Stimulated activated CD4-positive, alpha-beta T cell treated with anti-CD3 and anti-CD28 coated beads, TNF-alpha, amount 100 ng/mL, for 4 hours (primary cell): ENCODE results near the gene ELOF1.
"Not testable (repeated sequence)": the region's sequence is repeated elsewhere in the genome, so short reads cannot be mapped to it uniquely, and the experiment has no call there.

ENCODE experiments used
- DNase-seq, 3 experiments: peaks; one replicate each; pipeline ENCODE4 v3.0.0-alpha.2; 2020; ENCODE audit warnings: low read depth in 3 of 3

ELOF1 gene

GRCh38 chr19:11570039-11570462, 11.0 kb upstream of the ELOF1 start:
- no peak for DNase-seq

GRCh38 chr19:11566164-11566563, 7.1 kb upstream of the ELOF1 start:
- DNase-seq: no peak

DNA sequence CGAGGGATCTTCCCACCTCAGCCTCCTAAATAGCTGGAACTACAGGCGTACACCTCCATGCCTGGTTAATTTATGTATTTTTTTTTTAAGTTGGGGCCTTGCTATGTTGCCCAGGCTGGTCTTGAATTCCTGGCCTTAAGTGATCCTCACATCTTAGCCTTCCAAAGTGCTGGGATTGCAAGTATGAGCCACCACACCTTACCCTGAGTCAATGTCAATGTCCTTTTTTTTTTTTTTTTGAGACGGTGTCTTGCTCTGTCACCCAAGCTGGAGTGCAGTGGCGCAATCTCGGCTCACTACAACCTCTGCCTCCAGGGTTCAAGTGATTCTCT, 6.6 kb upstream of the ELOF1 start:
- DNase-seq: not testable (repeated sequence)

DNA sequence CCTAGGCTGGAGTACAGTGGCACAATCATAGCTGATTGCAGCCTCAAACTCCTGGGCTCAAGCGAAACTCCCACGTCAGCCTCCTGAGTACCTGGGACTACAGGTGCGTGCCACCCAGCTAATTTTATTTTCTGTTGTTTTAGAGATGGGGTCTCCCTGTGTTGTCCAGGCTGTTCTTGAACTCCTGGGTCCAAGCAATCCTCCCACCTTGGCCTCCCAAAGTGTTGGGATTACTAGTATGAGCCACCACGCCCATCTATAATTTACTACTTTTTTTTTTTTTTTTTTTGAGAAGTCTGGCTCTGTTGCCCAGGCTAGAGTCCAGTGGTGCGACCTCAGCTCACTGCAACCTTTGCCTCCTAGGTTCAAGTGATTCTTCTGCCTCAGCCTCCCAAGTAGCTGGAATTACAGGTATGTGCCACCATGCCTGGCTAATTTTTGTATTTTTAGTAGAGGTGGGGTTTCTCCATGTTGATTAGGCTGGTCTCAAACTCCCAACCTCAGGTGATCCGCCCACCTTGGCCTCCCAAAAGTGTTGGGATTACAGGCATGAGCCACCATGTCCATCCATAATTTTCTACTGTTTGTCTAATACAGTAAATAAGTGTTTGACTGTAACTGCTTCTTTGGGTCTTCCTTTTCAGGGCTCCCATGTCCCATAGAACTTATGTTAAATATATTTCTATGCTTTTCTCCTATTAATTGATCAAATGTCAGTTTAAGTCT, 5.2 kb upstream of the ELOF1 start:
- not testable (repeated sequence) for DNase-seq

DNA sequence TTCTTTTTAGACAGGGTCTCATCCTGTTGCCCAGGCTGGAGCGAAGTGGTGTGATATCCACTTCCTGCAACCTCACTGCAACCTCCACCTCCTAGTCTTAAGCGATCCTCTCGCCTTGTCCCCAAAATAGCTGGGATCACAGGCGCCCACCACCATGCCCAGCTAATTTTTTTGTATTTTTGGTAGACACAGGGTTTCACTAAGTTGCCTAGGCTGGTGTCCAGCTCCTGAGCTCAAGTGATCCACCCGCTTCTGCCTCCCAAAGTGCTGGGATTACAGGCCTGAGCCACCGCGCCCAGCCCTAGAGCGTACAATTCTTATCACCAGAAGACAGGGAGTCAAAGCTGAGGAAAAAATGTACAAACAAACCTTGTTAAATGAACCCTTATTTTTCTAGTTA, 4.5 kb upstream of the ELOF1 start:
- DNase-seq: no peak

DNA sequence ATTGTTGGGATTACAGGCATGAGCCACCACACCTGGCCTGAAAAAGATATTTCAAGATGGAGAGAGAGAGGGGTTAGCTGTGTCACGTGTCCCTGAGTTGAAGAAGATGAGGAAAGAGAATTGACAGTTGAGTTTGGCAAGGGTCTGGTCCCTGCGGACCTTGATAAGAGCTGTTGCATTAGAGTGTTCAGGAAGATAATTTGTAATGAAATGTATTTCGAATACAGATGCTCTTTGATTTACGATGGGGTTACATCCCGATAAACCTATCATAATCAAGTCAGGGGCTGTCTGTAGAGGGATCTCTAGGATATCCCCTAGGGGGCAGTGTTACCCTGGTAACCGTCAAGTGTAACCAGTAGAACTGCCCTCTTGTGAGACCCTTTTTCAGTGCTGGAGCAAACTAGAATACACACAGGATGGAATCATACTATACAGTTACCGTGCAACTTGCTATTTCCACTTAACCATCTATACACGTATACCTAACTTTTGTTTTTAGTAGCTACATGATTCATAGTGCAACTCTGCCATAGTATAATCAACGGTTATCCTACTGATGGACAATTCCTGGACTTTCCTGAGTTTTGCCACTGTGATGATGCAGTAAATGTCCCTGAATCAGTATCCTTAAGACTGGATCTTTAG, 1.5 kb upstream of the ELOF1 start:
- peak in 2 of 3 experiments; percentile 21 to 22 for DNase-seq

- no peak for DNase-seq
These were observed 2.2 kb downstream of the ELOF1 start for GRCh38 chr19:11556634-11557420.

DNA sequence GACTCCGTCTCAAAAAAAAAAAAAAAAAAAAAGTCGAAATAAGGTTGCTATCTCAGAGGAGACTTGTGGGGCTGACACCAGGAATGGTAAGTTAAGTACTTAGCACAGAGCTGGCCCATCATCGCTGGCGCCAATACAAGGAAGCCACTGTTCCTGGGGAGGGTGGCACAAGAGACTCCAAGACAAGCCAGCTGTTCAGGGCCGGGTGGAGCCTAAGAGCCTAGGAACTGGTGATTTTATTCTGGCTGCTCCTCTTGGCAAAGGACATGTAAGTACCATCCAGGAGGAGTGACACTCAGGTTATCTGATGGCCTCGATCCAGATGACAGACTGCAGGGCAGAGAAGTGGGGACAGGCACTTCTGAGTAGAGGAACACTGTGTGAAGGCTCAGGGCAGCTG, 3.8 kb downstream of the ELOF1 start:
- DNase-seq: no peak

- DNase-seq: no peak
These were observed 4.9 kb downstream of the ELOF1 start for GRCh38 chr19:11554160-11554559.

DNA sequence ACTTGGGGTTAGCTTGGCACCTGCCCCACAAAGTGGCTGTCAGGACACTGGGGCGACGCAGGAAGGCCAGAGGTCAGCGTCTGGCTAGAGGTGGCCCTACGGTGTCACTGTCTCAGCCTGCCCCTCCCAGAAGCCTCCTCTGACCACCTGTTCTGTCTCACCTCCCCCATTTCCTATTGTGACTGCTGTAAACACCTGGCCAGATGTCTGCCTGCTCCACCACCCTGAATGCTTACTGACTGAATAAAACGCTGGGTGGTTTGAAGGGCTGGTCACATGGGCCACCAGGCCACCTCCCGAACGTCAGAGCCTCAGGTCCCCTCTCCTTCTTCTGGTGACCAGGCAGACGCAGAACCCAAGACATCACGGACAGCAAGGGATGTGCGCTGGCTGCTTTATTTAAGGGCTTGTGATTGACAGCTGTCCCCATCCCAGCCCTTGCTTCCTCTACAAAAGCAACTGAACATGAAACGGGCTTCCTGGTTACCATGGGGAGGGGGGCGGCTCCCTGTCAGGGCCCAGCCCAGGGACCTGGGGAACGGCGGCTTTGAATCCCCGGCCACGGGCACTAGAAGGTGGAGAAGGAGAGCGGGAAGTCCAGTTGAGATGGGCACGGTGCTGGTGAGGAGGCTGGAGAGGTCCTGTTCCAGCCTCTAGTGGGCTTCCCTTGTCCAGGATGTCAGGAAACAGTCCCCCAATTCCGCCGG, 6.2 kb downstream of the ELOF1 start:
- no peak for DNase-seq

DNA sequence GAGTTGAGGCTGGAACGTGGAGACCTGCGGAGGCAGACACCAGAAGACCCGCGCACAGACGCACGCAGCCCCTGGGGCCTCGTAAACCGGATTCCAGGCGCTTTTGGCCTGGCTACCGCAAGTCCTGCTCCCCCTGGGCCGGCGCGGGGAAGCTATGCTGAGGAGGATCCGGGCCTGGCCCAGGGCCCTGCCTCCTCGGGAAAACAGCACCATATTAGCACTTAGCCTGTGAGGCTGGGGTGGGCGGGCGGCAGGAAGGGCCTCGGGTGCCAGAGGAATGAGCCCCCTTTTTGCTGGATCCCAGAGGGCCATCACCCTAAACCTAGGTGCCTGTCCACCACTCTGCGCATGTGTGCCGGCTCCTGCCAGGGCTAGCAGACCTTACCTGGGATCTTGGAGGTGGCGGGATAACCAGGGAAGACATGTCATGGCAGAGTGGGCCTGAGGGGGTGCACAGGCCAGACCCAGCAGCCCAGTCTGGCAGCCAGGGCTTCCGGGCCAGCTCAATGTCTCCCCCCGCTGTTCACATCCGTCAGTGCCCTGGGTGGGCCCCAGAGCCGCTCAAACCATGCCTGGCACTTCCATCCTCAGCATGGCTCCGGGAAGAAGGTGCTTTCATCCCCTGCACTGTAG, 7.3 kb downstream of the ELOF1 start:
- no peak for DNase-seq

DNA sequence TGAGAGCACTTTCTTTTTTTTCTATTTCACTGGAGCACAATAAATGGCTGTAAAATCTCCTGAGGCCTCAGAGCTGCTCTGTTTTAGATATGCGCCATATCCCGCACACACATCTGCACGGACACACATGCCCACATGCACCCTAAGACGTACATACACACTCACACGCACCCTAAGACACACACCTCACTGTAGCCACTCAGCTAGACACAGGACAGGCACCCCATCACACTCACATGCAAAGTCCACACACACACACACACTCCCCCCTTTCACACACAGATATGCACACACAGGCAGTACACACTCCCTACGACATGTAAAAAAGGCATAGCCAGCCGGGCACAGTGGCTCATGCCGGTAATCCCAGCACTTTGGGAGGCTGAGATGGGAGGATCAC, 8.8 kb downstream of the ELOF1 start:
- DNase-seq: no peak

DNA sequence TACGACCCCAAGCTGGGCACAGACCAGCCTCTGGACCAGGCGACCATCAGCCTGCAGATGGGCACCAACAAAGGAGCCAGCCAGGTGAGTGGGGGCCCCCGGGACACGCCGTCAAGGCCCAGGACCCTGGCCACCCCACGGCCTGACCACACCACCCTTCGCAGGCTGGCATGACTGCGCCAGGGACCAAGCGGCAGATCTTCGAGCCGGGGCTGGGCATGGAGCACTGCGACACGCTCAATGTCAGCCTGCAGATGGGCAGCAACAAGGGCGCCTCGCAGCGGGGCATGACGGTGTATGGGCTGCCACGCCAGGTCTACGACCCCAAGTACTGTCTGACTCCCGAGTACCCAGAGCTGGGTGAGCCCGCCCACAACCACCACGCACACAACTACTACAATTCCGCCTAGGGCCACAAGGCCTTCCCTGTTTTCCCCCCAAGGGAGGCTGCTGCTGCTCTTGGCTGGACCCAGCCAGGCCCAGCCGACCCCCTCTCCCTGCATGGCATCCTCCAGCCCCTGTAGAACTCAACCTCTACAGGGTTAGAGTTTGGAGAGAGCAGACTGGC, 9.6 kb downstream of the ELOF1 start:
- no peak for DNase-seq

DNA sequence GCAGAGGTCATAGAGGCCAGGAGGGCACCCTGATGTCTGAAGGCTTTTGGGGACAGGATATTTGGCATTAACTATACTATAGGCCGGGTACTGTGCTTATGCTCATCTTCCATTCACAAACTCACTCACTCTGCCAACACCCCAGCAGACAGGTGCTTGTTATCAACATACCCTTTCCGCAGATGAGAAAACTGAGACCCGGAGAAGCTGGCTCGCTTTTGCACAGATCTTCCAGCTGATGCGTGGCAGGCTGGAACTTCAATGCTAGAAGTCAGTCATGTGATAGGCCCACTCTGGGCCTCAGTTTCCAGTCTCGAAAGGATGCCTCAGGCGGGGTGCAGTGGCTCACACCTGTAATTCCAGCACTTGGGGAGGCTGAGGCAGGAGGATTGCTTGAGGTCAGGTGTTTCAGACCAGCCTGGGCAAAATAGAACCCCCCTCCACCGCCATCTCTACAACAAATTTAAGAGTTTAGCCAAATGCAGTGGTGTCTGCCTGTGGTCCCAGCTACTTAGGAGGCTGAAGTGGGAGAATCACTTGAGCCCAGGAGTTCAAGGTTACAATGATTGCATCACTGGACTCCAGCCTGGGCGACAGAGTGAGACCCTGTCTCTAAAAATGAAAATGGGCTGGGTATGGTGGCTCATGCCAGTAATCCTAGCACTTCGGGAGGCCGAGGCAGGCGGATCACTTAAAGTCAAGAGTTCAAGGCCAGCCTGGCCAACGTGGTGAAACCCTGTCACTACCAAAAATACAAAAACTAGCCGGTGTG, 10.9 kb downstream of the ELOF1 start:
- no peak for DNase-seq

DNA sequence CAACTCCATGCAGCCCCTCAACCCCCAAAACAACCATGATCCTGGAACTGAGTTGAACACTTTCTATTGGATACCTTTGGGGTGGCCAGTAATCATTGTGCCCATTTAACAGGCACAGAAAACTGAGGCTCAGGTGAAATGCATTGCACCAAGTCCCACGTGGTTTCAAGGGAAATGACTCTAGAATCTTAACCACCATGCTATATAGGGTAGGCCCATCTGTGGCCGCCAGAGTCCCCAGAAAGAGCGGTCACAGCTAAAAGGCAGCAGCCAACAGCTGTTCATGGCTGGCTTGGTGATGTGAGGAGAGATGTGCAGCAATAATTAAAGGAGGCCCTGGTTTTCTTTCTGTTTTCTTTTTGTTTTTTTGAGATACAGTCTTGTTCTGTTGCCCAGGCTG, 17.8 kb downstream of the ELOF1 start:
- DNase-seq: no peak

DNA sequence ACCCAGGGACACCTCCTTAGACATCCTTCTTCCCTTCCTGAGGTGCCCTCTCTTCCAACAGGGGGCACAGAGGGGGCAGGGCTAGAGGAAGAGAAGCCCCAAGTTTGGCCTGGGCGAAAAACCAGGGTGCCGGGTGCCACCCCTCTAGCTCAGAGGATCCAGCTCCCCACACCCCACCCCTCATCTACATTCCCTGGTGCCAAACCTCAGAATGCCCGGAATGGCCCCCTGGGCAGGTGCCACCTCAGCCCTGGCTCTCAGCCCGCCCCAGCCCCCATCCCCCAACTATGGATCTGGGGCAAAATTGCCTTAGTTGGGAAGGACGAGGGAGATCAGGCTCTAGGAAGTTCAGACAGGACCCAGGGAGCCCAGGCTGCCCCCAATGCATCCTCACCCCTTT, 18.4 kb downstream of the ELOF1 start:
- DNase-seq: no peak

- DNase-seq: no peak
These were observed 19.3 kb downstream of the ELOF1 start for GRCh38 chr19:11539495-11540365.

GRCh38 chr19:11538232-11539036, 20.6 kb downstream of the ELOF1 start, which contains the start of gene CNN1:
CNN1 (plus strand) TSS chr19:11538851; CDS start chr19:11538928, 77 bp downstream.
- no peak for DNase-seq
